Neuronal stem cell (in vitro differentiated cells): ENCODE data around the gene NOC4L.

ENCODE experiments used
- DNase-seq: peaks from one replicate; pipeline ENCODE4 v3.0.0-alpha.2; 2013; ENCODE audit warnings: low spot score
- H2AFZ ChIP-seq: one replicate; pipeline ENCODE4 v1.6.1; 2013; ENCODE audit warnings: mild to moderate bottlenecking, low read length, inconsistent platforms
- H2AK5ac ChIP-seq: 2 replicates; pipeline ENCODE4 v1.6.1; 2013; ENCODE audit warnings: low read depth, mild to moderate bottlenecking, inconsistent platforms, low read length, moderate library complexity, mixed read lengths
- H2BK120ac ChIP-seq: 2 replicates; pipeline ENCODE4 v1.6.1; 2013; ENCODE audit warnings: low read depth, mild to moderate bottlenecking, inconsistent platforms, low read length, moderate library complexity, mixed read lengths
- H2BK12ac ChIP-seq: one replicate; pipeline ENCODE4 v1.6.1; 2013; ENCODE audit warnings: low read length, inconsistent platforms
- H2BK15ac ChIP-seq: 2 replicates; pipeline ENCODE4 v1.6.1; 2013; ENCODE audit warnings: mild to moderate bottlenecking, low read length, inconsistent platforms, mixed read lengths
- H2BK5ac ChIP-seq: one replicate; pipeline ENCODE4 v1.6.1; 2013; ENCODE audit warnings: inconsistent platforms, mild to moderate bottlenecking, low read length, moderate library complexity
- H3K14ac ChIP-seq: one replicate; pipeline ENCODE4 v1.6.1; 2013; ENCODE audit warnings: low read length, inconsistent platforms
- H3K18ac ChIP-seq: 2 replicates; pipeline ENCODE4 v1.6.1; 2013; ENCODE audit warnings: low read length, inconsistent platforms
- H3K23ac ChIP-seq: 2 replicates; pipeline ENCODE4 v1.6.1; 2013; ENCODE audit warnings: low read depth, mild to moderate bottlenecking, mixed read lengths, low read length, inconsistent platforms; ENCODE audit not compliant: poor library complexity
- H3K27ac ChIP-seq: replicated peaks from 3 replicates; pipeline ENCODE4 v1.5.1; 2013; ENCODE audit warnings: low read length, inconsistent platforms
- H3K27me3 ChIP-seq, 3 experiments: 2 replicates each; pipeline ENCODE4 v1.6.1; 2013; ENCODE audit warnings: low read length in 3 of 3, mild to moderate bottlenecking in 2 of 3, inconsistent platforms in 1 of 3, low read depth in 1 of 3, mixed read lengths in 1 of 3, moderate library complexity in 1 of 3; ENCODE audit not compliant: control insufficient read depth in 3 of 3, insufficient read depth in 3 of 3
- H3K36me3 ChIP-seq, 2 donors: replicated peaks in 1 of 2; 2 replicates each; pipeline ENCODE4 v1.6.1; 2013; ENCODE audit warnings: low read length in 2 of 2; ENCODE audit not compliant: control insufficient read depth in 2 of 2, insufficient read depth in 2 of 2
- H3K4ac ChIP-seq: 2 replicates; pipeline ENCODE4 v1.6.1; 2013; ENCODE audit warnings: inconsistent platforms, mild to moderate bottlenecking, low read length, moderate library complexity
- H3K4me1 ChIP-seq, 2 donors: 1 replicate in 1 of 2; 2 replicates in 1 of 2; pipeline ENCODE4 v1.6.1; 2013; ENCODE audit warnings: low read length in 2 of 2, low read depth in 1 of 2; ENCODE audit not compliant: control insufficient read depth in 2 of 2, insufficient read depth in 1 of 2
- H3K4me2 ChIP-seq: one replicate; pipeline ENCODE4 v1.6.1; 2013; ENCODE audit warnings: mild to moderate bottlenecking, low read length, inconsistent platforms; ENCODE audit not compliant: insufficient read depth, poor library complexity, severe bottlenecking
- H3K4me3 ChIP-seq, 2 donors: 2 replicates each; pipeline ENCODE4 v1.5.1; 2013; ENCODE audit warnings: low read length in 2 of 2, mild to moderate bottlenecking in 2 of 2, inconsistent platforms in 1 of 2, moderate library complexity in 1 of 2
- H3K79me1 ChIP-seq: one replicate; pipeline ENCODE4 v1.6.1; 2013; ENCODE audit warnings: low read depth, mild to moderate bottlenecking, inconsistent platforms, low read length, moderate library complexity
- H3K9ac ChIP-seq: one replicate; pipeline ENCODE4 v1.6.1; 2013; ENCODE audit warnings: mild to moderate bottlenecking, low read depth, low read length, inconsistent platforms; ENCODE audit not compliant: poor library complexity
- H3K9me3 ChIP-seq, 2 donors: replicated peaks in 1 of 2; 2 replicates each; pipeline versions ENCODE3 to v1.6.1; 2013; ENCODE audit warnings: low read length in 2 of 2, mild to moderate bottlenecking in 2 of 2, inconsistent platforms in 1 of 2, low read depth in 1 of 2, mixed read lengths in 1 of 2, moderate library complexity in 1 of 2; ENCODE audit not compliant: control insufficient read depth in 2 of 2, insufficient read depth in 1 of 2
- H4K8ac ChIP-seq: one replicate; pipeline ENCODE4 v1.6.1; 2013; ENCODE audit warnings: low read depth, mild to moderate bottlenecking, inconsistent platforms, low read length, moderate library complexity
- H4K91ac ChIP-seq: one replicate; pipeline ENCODE4 v1.6.1; 2013; ENCODE audit warnings: low read length, low read depth, mild to moderate bottlenecking, inconsistent platforms; ENCODE audit not compliant: poor library complexity
- WGBS, 2 donors: extraction: QIAGEN DNeasy Blood & Tissue Kit; methylation state at CpG; one replicate each; pipeline ENCODE4 v1.1.7; 2013; ENCODE audit warnings: missing lambda C conversion rate in 2 of 2, mixed read lengths in 1 of 2; ENCODE audit not compliant: insufficient read length in 2 of 2, insufficient replicate concordance in 1 of 2; ENCODE audit errors: extremely low coverage in 2 of 2; 5-methylcytosine and 5-hydroxymethylcytosine counted together

NOC4L gene

GRCh38 chr12:132174015-132174838, 30.0 kb downstream of the NOC4L start:
- H2AFZ ChIP-seq: no peak overlapping the region
- peaks cover 0 to 70% (median 0%) of the 10 kb centered on the region in 3 experiments for H3K27me3 ChIP-seq

DNA sequence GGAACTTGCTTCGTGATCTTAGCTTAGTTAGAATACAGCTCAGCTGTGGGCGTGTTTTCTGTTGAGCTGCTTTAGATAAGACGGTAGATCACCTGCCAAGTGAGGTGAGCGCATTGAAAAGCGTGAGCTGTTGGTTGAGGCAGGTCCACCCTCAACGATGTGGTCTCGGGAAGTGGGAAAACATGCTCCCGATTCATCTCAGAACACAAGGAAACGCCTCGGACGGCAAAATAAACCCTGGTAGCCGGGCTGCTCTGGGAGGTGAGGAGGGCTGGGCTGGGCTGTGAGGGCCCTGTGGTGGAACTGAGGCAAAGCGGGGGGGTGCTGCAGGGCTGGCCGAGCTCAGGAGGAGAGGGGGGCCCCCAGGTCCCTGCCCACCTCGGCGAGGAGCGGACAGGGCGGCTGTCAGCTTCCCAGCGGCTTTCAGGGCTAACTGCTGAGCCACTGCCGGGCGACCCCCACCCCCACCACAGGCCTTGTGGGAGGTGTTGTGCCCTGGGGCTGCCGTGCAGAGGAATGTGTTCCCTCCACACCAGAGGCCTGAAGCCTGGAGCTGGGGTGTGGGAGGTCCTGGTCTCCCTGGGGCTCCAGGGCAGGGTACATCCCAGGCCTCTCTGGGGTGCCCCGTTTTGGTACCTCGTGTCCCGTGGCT, 30.7 kb downstream of the NOC4L start:
- H3K27ac ChIP-seq: no peak overlapping the region
- peak overlapping the region; percentile 39 for H2AK5ac ChIP-seq
- H3K4me1 ChIP-seq: peaks cover 4 to 11% of the 10 kb centered on the region in 2 donors
- peaks cover 0 to 2% of the 10 kb centered on the region in 2 donors for H3K9me3 ChIP-seq
- WGBS, 2 donors: no CpG with 5 or more reads among the region's 25 CpGs
- H3K9ac ChIP-seq: no peak overlapping the region
- no peak overlapping the region for H2BK120ac ChIP-seq
- H4K8ac ChIP-seq: no peak overlapping the region
- no peak overlapping the region for H2AFZ ChIP-seq
- H2BK15ac ChIP-seq: no peak overlapping the region
- no peak overlapping the region for H3K4me2 ChIP-seq
- peaks cover 0 to 67% (median 0%) of the 10 kb centered on the region in 3 experiments for H3K27me3 ChIP-seq
- no peak overlapping the region for H3K4ac ChIP-seq
- no peak overlapping the region for H2BK12ac ChIP-seq
- H3K18ac ChIP-seq: peak overlapping the region; percentile 83
- H3K79me1 ChIP-seq: peaks cover 3% of the 10 kb centered on the region
- H3K4me3 ChIP-seq: no peak overlapping the region
- H3K14ac ChIP-seq: peak overlapping the region; percentile 21
- no peak for DNase-seq
- H3K23ac ChIP-seq: no peak overlapping the region
- H3K36me3 ChIP-seq: no peaks in the 10 kb centered on the region
- H4K91ac ChIP-seq: no peak overlapping the region
- no peak overlapping the region for H2BK5ac ChIP-seq

More at GRCh38 chr12:132174015-132174838, 30.0 kb downstream of the NOC4L start:
- peak overlapping the region; percentile 84 for H2AK5ac ChIP-seq
- H2BK12ac ChIP-seq: no peak overlapping the region
- H3K4me3 ChIP-seq: no peak overlapping the region
- peaks cover 4 to 11% of the 10 kb centered on the region in 2 donors for H3K4me1 ChIP-seq
- H4K91ac ChIP-seq: no peak overlapping the region
- no peak overlapping the region for H3K27ac ChIP-seq
- no peak overlapping the region for H2BK5ac ChIP-seq
- DNase-seq: no peak
- no peak overlapping the region for H3K23ac ChIP-seq
- WGBS, 2 donors: no CpG with 5 or more reads among the region's 30 CpGs
- H2BK120ac ChIP-seq: no peak overlapping the region
- no peak overlapping the region for H3K14ac ChIP-seq
- H3K18ac ChIP-seq: no peak overlapping the region
- no peak overlapping the region for H3K9ac ChIP-seq
- no peak overlapping the region for H4K8ac ChIP-seq
- H3K9me3 ChIP-seq: no peaks in the 10 kb centered on the region
- H2BK15ac ChIP-seq: peak overlapping the region; percentile 94
- no peak overlapping the region for H3K4ac ChIP-seq
- H3K4me2 ChIP-seq: no peak overlapping the region
- H3K36me3 ChIP-seq: no peaks in the 10 kb centered on the region
- H3K79me1 ChIP-seq: peaks cover 3% of the 10 kb centered on the region

GRCh38 chr12:132175496-132176384, 31.5 kb downstream of the NOC4L start:
- whole genome bisulfite sequencing, 2 donors: no CpG with 5 or more reads among the region's 35 CpGs
- Histone ChIP-seq H3K36me3 (no peaks in the 10 kb centered on the region), H3K9me3 (peaks cover 0 to 2% of the 10 kb centered on the region in 2 donors), H2AK5ac (peak overlapping the region; percentile 74), H3K23ac (no peak overlapping the region), H3K27me3 (peaks cover 0 to 62% (median 0%) of the 10 kb centered on the region in 3 experiments), H2BK15ac (no peak overlapping the region), H2BK5ac (peak overlapping the region; percentile 75), H3K14ac (peak overlapping the region; percentile 21), H4K8ac (no peak overlapping the region), H3K18ac (peak overlapping the region; percentile 83), H3K9ac (no peak overlapping the region), H4K91ac (no peak overlapping the region), H3K4me3 (no peak overlapping the region), H3K79me1 (peaks cover 3% of the 10 kb centered on the region), H2BK120ac (no peak overlapping the region), H2BK12ac (no peak overlapping the region), H2AFZ (peak overlapping the region; percentile 66), H3K27ac (no peak overlapping the region), H3K4ac (peak overlapping the region; percentile 37), H3K4me2 (no peak overlapping the region), H3K4me1 (peaks cover 4 to 11% of the 10 kb centered on the region in 2 donors)
- DNase-seq: no peak
